HG03575 (cell line): ENCODE data around the gene PPP1R1B.

Experiments
- ATAC-seq: cut with Tn5 transposase; IDR thresholded peaks from one replicate; pipeline ENCODE4 v1.9.1; 2021; ENCODE audit not compliant: unreplicated experiment, insufficient number of reproducible peaks, low FRiP score; ENCODE audit errors: extremely low read depth

The PPP1R1B gene

DNA sequence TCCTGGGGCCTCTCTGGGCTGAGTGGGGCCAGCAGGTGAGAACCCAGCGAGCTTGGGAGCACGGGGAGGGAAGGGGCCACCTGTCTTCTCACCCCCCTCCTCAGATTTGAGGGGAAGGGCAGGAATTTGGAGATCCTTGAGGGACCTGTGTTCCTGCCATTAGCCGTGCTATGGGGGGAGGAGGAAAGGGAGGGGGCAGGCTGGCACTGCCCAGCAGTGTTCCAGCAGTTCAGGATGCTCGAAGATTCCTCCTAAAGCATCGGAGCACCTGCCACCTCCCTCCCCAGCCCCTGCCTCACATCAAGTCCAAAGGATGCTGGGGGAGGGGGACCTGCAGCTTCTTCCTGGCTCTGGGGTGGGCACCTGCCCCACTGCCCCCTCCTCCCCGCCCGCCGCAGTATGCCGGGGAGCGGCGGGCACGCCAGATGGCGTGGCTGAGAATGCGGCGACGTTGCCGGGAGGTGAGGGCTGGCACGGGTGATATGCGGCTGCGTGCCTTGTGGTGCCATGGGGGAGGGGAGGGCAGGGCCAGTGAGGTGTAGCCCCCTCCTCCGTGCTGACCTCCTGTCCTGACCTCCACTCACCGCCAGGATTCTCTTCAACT is 14.4 kb upstream of the PPP1R1B start:
- no peak for ATAC-seq

DNA sequence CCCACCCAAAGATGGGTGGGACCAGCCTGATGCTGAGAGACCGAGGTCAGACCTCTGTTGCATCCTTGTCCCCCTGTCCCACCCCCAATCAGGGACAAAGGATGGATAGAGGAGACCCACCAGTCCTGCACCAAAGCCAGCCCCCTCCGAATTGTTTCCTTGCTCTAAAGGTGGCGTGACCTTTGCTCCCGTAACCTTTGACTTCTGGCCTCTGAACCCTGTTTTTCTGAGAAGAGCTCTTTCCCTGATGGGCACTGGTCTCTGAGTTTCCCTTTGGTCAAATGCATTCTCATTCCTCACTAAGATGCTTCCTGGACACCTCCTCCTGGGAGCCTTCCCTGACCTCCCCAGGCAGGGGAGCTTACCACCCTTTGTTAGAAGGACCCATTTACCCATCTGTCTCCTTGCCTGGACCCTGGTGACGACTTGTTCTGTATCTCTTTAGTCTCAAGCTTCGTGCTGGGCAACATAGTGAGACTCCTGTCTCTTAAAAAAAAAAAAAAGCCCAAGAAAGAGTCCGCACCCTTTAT is 13.8 kb upstream of the PPP1R1B start:
- ATAC-seq: no peak

DNA sequence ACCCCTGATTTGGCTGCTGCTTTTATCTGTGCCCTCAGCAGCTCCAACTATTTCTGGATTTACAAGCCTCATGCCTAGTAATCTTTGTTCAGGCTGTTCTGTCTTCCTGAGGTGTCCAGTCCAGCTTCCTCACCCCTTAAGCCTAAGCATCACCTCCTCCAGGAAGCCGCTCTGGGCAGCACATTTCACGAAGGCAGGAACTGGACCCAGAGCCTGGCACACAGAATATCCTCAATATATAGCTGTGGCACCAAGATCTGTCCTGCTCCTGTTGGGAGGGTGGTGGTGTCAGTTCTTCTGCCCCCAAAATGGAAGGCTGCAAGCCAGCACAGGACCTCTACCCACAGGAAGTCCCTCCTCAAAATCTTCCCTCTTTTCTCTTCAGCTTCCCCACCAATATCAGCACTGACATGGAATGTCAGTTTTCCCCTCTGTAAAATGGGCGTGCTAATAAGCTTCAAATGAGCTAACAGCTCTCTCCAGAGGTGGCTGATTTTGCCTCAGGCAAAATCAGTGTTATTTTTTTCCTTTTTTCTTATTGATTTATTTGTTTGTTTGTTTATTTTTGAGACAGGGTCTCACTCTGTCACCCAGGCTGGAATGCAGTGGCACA is 12.1 kb upstream of the PPP1R1B start:
- no peak for ATAC-seq

- ATAC-seq: no peak
Measured at GRCh38 chr17:39615434-39615833, 11.3 kb upstream of the PPP1R1B start.

DNA sequence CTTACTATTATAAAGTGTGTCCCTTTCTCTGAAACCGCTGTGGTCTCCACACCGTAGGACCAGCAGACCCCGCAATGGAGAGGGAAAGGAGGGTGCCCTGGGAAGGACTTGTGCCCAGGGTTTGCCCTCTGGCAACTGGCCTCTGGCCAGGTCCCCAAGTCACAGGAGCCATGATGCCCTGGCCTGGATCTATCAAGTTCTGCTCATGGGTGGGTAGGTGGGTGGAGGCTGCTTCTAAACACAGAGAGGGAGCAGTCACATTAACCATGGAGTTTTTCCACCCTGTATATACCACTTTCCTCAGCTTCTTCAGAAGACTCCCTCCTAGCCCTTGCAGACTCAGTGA is 9.7 kb upstream of the PPP1R1B start:
- ATAC-seq: no peak

GRCh38 chr17:39617446-39618245 is 9.1 kb upstream of the PPP1R1B start:
- ATAC-seq: no peak

DNA sequence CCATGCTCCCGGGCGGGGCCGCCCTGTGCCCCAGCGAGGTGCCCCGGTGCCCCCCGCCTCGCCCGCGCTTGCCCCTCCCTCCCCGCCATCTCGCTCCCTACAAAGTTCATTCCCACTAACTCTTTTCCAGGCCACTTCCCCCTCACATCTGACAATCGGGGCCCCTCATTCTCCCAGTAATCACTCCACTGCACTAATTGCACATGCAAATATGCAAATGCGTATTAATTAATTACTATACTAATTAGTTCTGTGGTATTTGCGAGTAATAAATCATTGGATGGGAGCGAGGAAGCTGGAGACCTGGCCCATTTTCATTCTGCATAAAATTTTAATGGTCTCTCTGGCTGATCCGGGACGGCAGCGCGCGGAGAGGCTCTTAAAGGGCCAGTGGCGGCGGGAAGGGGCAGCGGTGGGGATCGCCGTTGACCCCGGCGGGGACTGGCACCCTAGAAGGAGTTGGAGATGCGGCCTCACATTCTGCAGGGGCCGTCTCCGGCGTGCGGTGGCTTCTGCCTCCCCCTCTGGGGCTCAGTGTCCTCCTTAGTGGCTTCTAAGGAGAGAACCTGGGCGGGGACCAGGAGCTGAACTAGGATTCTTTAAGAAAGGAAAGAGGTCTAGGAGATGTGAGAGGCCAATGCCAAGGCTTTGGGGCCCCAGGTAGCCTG is 8.4 kb upstream of the PPP1R1B start:
- ATAC-seq: no peak

GRCh38 chr17:39618956-39619785 is 7.6 kb upstream of the PPP1R1B start:
- ATAC-seq: no peak

- ATAC-seq: no peak
Measured at GRCh38 chr17:39619786-39620101, 7.0 kb upstream of the PPP1R1B start.

GRCh38 chr17:39621523-39622379 is 5.0 kb upstream of the PPP1R1B start:
- no peak for ATAC-seq

DNA sequence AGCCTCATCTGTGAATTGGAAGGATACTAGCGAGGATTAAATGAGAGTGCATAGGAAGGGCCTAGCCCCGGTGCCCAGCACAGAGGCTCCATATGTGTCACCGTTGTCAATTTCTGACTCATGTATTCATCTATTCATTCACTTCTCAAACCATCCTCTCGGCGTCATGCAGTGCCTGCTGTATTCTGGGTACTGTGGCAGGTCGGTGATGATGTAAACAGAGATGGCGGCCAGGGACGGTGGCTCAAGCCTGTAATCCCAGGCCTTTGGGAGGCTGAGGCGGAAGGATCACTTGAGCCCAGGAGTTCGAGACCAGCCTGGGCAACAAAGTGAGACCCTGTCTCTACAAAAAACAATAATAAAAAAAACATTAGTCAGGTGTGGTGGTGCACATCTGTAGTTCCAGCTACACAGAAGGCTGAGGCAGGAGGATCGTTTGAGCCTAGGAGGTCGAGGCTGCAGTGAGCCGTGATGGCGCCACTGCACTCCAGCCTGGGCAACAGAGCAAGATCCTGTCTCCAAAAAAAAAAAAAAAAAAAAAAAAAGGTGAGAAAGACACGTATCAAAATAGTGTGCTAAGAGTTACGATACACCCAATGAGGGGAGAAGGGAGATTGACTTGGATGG is 4.3 kb upstream of the PPP1R1B start:
- ATAC-seq: no peak

DNA sequence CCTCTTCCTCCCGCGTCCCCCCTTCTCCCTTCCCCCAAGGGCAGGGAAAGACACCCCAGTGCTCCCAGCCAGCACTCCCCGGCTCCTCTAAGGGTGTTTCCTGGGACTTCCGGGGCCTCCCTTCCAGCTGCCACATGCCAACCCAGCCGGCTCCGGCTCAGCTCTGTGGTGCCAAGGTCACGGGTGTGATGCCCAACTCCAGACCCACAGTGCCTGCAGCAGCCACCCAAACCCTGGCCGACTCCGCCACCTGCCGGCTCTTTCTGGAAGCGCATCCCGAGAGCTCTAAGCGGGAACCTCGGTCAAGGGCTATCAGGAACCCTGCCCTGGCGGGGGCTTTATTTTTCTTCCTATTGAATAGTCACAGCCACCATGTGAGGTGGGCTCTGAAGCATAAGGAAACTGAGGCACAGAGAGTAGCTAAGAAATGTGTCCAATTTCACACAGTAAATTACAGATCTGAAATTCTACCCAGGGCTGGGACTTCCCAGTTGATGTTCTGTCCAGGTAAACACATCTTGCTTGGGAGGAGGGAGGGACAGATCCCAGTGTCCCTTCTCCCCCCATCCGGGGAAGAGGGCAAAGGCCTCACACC is 3.3 kb upstream of the PPP1R1B start:
- no peak for ATAC-seq

- no peak for ATAC-seq
Measured at GRCh38 chr17:39624313-39624712, 2.4 kb upstream of the PPP1R1B start.

- ATAC-seq: no peak
Measured at GRCh38 chr17:39625198-39625785, 1.5 kb upstream of the PPP1R1B start.

- no peak for ATAC-seq
Measured at GRCh38 chr17:39627047-39627711, 427 bp downstream of the PPP1R1B start.

GRCh38 chr17:39627712-39628516 is 1.2 kb downstream of the PPP1R1B start:
- no peak for ATAC-seq
